ENCODE data around the gene WFDC10A. TPM values are rescaled to one million over a fixed set of nuclear protein-coding genes. Genes with fewer than 3 reads are reported as not detected.

WFDC10A gene
- total and polyA plus RNA-seq, 2 donors (not counting 3 experiments of a cell fraction or from before 2014, with no cell fraction given), result not detected

DNA sequence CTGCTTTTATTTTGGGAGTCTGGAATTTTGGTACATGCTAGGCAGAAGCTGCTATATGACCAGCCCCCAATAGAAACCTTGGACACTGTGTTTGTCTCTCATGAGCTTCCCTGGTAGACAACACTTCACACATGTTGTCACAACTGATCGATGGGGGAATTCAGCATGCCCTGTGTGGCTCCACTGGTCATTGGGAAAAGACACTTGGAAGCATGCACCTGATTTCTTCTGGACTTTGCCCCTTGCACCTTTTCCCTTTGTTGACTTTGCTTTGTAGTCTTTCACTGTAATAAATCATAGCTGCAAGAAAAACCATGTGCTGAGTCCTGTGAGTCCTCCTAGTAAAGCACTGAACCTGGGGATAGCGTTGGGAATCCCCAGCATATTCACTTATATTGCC is 7.9 kb upstream of the WFDC10A start:
- dilution Hi-C loops (cut with MboI; ENCODE audit: extremely low pct_ligation_motif_present, low sequenced_read_pairs) (no loop called here), intact Hi-C loops (cut with micrococcal nuclease) (loop anchor here (10.0 kb wide), 1 partner anchor 153 kb away; no protein-coding TSS in a partner anchor)
- DNase-seq (ENCODE audit: low read depth, low spot score), result no peak
- Histone ChIP-seq H3K4me3 (replicated peaks in 1 of 3; ENCODE audit: insufficient read depth in 1 of 3, low read depth in 1 of 3, low read length in 3 of 3) (no peak overlapping the region), H3K79me2 (ENCODE audit: control insufficient read depth, insufficient read depth, low read length) (no peaks in the 10 kb centered on the region), H3K27ac (ENCODE audit: insufficient read depth, low read depth, low read length) (no peak overlapping the region), H3K27me3 (ENCODE audit: control insufficient read depth in 2 of 2, insufficient read depth in 2 of 2, low read length in 2 of 2) (no peaks in the 10 kb centered on the region), H3K4me2 (ENCODE audit: insufficient read depth, low read length) (no peak overlapping the region), H3K9me1 (replicated peaks; ENCODE audit: control insufficient read depth, extremely low read depth, insufficient read depth, low read length) (no peaks in the 10 kb centered on the region), H3K4me1 (ENCODE audit: control insufficient read depth, extremely low read depth, insufficient read depth, low read length) (no peaks in the 10 kb centered on the region), H3K9me3 (replicated peaks; ENCODE audit: control insufficient read depth, insufficient read depth, low read length) (no peaks in the 10 kb centered on the region), H4K20me1 (replicated peaks; ENCODE audit: control insufficient read depth, extremely low read depth, insufficient read depth, low read length) (no peaks in the 10 kb centered on the region), H3K36me3 (ENCODE audit: control insufficient read depth in 2 of 2, extremely low read depth in 1 of 2, insufficient read depth in 2 of 2, low read length in 2 of 2) (no peaks in the 10 kb centered on the region), H3K9ac (replicated peaks; ENCODE audit: extremely low read depth, insufficient read depth, low read length) (no peak overlapping the region), H2AFZ (ENCODE audit: low read depth, low read length) (no peak overlapping the region)
- ChIA-PET CTCF (no interaction called here), POLR2A (no interaction called here)
- FAIRE-seq, result no peak
- BruUV-seq (replicated peaks), result no TSS peak
- TF ChIP-seq, protein P1, sequence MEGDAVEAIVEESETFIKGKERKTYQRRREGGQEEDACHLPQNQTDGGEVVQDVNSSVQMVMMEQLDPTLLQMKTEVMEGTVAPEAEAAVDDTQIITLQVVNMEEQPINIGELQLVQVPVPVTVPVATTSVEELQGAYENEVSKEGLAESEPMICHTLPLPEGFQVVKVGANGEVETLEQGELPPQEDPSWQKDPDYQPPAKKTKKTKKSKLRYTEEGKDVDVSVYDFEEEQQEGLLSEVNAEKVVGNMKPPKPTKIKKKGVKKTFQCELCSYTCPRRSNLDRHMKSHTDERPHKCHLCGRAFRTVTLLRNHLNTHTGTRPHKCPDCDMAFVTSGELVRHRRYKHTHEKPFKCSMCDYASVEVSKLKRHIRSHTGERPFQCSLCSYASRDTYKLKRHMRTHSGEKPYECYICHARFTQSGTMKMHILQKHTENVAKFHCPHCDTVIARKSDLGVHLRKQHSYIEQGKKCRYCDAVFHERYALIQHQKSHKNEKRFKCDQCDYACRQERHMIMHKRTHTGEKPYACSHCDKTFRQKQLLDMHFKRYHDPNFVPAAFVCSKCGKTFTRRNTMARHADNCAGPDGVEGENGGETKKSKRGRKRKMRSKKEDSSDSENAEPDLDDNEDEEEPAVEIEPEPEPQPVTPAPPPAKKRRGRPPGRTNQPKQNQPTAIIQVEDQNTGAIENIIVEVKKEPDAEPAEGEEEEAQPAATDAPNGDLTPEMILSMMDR (IDR thresholded peaks at IDR 0.05; ENCODE audit: extremely low read depth in 1 of 2, insufficient read depth in 1 of 2, low read depth in 1 of 2, low read length in 2 of 2), result no peak
- TF ChIP-seq MYC (IDR thresholded peaks at IDR 0.05; ENCODE audit: low read depth, low read length) (no peak), JUN (IDR thresholded peaks at IDR 0.05; ENCODE audit: borderline replicate concordance, insufficient read depth, insufficient read length, low read depth) (no peak), FOS (IDR thresholded peaks at IDR 0.05; ENCODE audit: borderline replicate concordance, insufficient read depth, low read length) (no peak), EZH2 (IDR thresholded peaks at IDR 0.05; ENCODE audit: borderline replicate concordance, low read depth, low read length, severe bottlenecking) (no peak), GATA2 (IDR thresholded peaks at IDR 0.05; ENCODE audit: insufficient read depth, insufficient read length, low read depth, low read length) (no peak), POLR2A (IDR thresholded peaks at IDR 0.05; ENCODE audit: low read depth, low read length) (no peak), POLR2AphosphoS5 (IDR thresholded peaks at IDR 0.05; ENCODE audit: insufficient read depth, low read depth, low read length) (no peak)
- TF ChIP-seq, protein P2, sequence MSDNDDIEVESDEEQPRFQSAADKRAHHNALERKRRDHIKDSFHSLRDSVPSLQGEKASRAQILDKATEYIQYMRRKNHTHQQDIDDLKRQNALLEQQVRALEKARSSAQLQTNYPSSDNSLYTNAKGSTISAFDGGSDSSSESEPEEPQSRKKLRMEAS (IDR thresholded peaks at IDR 0.05; ENCODE audit: insufficient read depth, insufficient read length), result no peak
